GM19351 (cell line): ENCODE results near the gene GTF2F2.

Experiments
- ATAC-seq: cut with Tn5 transposase; IDR thresholded peaks from one replicate; pipeline ENCODE4 v1.9.1; 2021; ENCODE audit warnings: mild to moderate bottlenecking, moderate library complexity; ENCODE audit not compliant: unreplicated experiment

Gene GTF2F2, protein sequence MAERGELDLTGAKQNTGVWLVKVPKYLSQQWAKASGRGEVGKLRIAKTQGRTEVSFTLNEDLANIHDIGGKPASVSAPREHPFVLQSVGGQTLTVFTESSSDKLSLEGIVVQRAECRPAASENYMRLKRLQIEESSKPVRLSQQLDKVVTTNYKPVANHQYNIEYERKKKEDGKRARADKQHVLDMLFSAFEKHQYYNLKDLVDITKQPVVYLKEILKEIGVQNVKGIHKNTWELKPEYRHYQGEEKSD

DNA sequence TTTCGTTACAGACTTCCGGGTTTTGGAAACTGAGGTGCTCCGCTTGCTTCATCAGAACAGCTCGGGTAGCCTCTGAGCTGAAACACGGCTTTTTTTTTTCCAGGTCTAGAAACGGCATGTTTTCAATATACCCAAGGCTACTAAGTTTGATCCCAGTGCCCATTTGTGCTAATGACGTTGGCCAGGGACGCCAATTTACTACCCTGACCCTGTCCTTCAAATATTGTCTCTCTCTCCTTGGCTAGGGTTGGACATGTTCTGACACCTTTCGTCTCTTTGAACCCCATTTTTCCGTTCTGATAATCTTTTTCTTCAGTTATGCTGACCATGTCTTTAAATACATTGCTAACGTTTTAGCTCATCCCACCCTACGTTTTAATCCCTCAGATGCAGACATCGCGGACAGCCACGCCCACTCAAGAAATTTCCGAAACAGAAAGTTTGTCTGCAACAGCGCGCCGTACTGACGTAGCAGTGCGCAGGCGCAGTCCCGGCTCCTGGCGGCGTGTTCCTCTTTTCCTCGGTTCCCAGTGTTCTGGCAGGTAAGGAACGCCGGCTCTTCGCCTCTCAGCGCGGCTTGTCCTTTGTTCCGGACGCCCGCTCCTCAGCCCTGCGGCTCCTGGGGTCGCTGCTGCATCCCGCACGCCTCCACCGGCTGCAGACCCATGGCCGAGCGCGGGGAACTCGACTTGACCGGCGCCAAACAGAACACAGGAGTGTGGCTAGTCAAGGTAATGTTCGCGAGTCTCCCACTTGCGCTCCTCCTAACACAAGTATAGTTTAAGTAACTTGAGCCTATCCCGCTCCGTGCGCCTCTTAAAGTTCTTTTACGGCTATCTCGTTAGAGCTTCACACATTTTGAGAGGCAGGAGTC, at the start of gene GTF2F2:
Gene GTF2F2, plus strand, starts transcription at position 520 of the 874 bp plus-strand sequence. Its CDS starts 146 bp downstream, at position 666.
- ATAC-seq, result peak; percentile 67

DNA sequence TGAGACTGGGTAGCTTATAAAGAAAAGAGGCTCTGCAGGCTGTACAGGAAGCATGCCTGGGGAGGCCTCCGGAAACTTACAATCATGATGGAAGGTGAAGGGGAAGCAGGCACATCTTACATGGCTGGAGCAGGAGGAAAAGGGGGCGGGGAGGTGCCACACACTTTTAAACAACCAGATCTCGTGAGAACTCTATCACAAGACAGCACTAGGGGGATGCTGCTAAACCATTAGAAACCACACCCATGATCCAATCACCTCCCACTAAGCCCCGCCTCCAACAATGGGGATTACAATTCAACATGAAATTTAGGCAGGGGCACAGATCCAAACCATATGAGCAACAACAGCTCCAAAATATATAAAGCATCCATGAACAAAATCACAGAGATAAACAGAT, 46.5 kb upstream of the GTF2F2 start:
- ATAC-seq, result no peak

DNA sequence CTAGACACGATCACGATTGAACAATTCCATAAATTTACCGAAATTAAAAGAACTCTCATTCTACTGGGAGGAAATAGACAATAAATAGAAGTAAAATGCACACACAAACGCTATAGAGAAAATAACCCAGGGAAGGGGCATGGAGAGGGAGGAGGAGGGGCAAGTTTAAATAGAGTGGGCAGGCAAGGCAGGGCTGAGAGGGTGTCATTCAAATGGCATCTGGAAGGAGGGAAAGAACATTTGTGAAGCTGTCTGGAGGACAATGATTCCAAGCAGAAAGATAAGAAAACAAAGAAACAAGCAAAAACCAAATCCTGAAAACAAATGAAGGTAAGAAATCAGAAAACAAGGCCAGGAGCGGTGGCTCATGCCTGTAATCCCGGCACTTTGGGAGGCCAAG, 45.6 kb upstream of the GTF2F2 start:
- no peak for ATAC-seq

DNA sequence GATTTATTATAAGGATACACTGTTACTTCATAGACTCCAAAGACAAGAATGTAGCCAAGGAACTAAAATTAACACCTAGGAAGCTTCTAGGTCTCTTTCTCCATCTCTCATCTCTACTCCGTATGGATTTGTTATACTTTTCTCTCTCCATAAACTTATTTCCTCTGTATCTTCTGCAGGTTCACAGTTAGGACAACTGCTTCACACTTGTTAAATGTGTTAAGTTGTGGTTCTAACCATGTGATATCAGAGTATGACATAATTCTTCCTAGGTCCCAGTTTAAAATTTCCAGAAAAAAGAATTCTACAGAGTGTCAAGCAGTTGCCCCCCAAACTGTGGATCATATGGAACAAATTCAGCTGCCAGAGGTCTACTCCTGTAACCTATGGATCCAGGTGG, 42.3 kb upstream of the GTF2F2 start:
- ATAC-seq, result no peak

DNA sequence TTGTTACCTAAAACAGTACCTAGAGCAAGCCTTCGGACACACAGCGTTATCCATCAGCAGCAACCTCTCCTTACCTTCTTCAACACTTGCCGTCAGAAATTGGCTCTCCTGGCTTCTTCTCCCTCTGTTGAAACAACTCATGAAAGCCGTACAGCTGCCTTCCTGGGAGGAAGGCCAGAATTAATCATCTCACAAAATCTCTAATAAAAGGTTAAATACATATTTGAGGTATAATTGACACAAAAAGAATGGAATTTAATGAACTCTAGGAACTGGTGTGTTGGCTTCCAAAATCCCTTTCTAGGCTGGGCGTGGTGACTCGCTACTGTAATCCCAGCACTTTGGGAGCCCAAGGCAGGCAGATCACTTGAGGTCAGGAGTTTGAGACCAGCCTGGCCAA, 37.3 kb upstream of the GTF2F2 start:
- no peak for ATAC-seq

DNA sequence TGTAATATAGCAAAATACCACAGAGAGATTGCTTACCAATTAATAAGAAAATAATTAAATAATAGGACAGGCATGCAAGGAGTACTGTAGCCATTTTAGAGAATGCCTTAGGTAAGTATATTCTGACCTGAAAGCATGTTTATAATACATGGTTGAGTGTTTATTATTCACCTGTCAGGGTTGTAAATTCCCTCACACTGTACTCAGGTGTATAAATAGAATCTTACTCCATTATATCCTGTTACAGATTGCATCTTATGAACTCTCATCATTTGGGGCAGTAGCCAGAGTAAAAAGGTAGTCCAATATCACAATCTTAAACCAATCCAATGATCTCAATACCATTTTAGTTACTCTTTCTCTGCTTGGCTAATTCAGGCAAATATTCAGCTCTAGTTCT, 35.8 kb upstream of the GTF2F2 start:
- ATAC-seq, result no peak

DNA sequence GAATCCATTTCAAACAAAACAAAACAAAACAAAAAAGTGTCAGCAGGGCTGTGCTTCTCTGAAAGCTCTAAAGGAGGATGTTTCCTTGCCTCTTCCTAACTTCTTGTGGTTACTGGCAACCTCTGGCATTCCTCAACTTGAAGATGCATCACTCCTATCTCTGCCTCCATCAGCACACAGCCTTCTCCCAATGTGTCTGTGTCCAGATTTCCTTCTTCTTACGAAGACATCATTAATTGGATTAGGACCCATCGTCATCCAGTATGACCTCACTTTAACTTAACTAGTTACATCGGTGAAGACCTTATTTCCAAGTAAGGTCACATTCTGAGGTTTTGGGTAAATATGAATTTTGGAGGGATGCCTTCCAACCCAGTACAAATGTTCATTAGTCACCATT, 33.8 kb upstream of the GTF2F2 start:
- ATAC-seq, result no peak

DNA sequence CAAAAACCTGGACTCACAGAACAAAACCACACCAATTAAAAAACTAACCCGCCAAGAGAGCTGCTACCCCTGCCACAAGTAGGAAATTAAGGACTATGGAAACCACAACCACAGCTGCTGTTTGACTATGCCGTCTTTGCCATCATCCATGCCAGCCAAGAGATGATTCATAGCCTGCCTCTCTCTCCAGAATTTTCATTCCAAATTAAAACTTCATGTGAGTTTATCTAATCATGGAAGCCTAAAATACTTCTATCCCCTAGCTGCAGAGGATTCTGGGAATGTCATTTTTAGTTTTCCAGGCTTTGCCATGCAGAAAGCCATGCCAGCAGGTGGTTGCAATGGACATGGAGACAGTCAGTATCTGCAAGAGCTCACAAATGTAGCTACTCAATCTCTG, 27.6 kb upstream of the GTF2F2 start:
- no peak for ATAC-seq

DNA sequence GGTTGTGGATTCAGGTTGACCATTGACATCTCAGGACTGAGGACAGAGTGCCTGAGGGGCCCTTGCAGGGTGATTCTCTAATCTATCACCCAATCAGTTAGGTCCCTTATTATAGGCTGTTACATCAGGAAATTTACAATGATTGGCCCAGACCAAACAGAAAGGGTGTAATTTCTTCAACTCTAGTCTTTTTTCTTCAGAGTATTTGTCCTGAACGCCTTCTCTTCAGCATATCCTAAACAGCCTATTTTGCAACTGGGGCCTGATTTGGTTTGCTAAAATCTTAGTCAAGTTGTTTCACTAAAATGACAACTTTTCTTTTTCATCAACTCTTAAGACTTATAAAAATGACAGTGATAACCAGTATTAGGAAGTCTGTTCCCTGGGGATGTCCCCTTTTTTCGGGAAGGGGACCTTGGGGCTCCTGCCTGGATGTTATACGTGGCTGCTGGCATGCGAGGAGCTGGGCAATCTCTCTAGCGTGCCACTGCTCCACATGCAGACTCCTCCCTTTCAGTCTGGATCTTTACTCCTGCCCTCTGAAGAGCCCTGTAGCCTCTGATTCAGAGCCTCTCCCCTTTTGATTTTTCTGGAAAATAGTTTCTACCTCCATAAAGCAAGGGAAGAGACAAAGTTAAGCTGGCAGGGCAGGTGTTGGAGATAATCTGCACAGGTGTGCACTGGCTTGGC, 19.6 kb upstream of the GTF2F2 start:
- no peak for ATAC-seq

DNA sequence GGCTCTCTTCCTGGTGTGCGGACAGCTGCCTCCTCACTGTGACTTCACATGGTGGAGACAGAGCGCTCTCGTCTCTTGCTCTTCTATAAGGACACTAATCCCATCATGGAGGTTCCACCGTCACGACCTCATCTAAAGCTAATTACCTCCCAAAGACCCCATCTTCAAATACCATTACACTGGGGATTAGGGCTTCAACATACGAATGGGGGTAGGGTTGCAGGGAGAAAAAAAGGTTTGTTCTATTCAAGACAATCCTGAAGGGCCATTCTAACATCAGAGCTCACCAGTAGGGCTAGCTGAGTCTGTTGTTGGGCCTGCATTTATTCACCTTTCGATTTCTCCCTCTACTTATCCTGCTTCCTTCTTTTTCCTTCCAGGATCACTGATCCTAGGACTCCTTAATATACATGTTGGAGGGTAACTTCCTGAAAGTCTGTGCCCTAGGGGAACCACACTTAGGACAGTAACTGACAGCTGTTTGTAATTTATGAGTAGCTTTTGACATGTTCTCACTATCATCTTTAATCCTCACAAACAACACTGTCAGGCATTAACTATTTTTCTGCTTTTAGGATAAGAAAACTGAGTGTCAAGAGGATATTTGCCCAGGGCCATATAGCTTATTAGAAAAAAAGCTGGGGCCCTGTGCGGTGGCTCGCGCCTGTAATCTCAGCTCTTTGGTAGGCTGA, 18.8 kb upstream of the GTF2F2 start:
- no peak for ATAC-seq

DNA sequence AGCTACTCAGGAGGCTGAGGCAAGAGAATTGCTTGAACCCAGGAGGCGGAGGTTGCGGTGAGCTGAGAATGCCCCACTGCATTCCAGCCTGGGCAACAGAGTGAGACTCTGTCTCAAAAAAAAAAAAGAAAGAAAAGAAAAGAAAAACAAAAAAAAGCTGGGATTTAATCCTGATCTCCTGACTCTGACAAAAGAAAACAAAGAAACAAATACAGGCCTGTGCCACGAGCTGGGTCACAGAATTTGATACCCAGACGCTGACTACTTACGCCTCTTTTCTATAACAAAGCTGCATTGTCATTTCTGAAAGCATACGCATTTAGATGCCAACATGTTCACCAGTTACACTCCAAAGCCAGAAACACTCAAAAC, 18.2 kb upstream of the GTF2F2 start:
- no peak for ATAC-seq

DNA sequence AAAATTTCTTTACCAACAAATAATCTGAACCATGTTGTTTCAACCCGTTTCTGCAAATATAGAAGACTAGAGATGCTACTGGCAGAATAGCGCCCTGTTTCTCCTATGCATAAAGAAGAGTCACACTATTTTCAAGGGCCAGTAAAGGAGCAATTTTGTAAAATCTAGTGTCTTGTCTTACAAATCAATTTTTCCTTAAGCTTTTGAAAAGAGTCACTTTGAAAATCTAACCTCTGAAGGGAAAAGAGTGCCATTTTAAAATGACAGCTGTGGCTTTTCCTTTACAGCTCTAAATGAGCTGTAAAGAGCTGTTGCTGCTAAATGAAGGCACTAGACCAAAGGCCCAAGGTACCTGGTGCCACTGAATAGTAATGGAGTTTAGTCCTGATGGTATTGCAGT, 16.9 kb upstream of the GTF2F2 start:
- no peak for ATAC-seq

DNA sequence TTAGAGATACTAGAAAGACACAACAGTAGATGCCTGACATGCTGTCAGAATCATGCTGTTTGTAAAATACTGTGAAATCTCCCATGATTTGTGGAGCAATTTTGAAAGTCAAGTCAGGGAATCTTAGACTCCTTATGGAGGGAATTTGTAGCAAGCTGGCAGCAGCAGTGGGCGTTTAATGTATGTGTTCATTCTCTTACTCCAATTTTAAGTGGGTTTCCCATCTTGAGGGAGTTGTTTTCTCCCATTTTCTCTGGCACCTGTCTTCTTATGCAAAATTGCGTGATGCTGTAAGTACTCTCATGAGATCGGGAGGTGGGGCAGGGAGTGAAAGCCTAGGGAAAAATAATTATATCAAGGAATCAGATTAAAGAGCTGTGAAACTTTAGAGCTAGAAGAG, 16.0 kb upstream of the GTF2F2 start:
- no peak for ATAC-seq

DNA sequence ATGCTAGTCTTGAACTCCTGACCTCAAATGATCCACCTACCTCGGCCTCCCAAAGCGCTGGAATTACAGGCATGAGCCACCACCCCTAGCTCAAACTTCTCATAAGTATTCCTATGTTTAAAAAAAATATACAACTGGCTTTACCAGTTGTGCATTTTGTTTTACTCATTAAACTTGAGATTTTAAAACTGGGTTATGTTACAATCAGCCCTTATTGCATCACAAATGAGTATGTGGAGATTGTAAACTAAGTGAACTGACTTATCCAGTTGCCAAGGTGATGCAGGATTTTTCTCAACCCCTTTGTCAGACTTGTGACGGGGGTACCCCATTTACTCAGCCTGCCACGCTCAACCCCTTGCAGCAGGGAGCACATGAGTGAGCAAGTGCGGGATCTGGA, 14.4 kb upstream of the GTF2F2 start:
- ATAC-seq, result no peak

DNA sequence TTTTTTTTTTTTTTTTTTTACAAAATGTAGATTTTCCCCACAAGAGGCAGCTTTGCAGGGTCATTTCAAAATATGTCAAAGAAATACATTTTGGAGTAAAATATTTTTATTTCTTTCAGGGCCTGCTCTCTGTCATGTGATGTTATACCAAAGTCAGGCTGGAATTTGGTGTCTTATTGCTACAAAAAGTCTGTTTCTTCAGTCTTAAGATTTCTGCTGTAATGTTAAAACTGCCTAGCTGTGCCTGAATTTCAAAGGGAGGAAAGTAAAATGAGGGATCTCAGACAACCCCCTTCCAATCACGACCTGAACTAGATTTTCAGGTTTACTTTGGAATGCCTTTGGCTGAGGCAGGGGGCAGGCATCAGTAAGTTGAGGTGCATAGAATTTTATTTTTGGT, 12.8 kb upstream of the GTF2F2 start:
- ATAC-seq, result no peak

DNA sequence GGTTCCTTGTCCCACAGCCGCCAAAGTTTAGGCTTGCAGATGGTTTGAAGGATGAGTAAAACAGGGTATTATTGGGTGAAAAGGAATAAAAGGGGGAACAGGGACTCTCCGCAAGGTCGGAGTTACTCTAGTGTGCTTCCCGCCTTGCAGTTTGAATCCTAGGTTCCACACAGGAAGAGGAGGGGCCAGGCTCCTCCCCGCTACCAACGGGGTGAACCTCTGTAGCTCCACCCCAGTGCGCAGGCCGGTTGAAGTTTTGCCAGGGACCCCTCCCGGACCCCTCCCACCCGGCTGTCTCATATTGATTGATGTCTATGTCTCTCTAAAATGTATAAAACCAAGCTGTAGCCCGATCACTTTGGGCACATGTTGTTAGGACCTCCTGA, 11.6 kb upstream of the GTF2F2 start:
- ATAC-seq, result peak; percentile 53

DNA sequence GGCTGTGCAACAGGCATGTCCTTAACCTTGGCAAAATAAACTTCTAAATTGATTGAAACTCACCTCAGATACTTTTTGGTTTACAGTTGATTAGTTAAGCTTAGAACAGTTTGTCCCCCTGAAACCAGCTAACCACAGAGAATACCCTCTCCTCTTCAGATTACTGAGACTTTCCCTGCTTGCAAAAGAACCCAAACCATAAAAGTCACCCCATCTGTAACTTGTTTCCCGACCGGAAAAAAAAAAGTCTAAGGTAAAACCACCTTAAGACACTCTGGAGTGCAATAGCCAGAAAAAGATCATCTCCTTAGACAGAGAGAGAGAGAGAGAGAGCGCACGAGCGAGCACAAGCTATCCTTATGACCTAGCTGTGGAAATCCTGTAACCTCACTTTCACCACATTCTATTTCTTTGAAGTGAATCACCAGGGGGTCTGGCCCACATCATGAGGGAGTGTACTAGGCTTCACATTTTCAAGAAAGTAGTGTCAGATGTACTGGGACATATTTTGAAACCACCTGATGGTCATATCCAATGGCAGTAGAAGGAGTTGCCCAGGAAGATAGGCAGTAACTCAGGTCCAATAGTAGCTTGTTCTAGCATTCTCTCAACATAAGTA, 11.1 kb upstream of the GTF2F2 start:
- peak; percentile 83 for ATAC-seq

DNA sequence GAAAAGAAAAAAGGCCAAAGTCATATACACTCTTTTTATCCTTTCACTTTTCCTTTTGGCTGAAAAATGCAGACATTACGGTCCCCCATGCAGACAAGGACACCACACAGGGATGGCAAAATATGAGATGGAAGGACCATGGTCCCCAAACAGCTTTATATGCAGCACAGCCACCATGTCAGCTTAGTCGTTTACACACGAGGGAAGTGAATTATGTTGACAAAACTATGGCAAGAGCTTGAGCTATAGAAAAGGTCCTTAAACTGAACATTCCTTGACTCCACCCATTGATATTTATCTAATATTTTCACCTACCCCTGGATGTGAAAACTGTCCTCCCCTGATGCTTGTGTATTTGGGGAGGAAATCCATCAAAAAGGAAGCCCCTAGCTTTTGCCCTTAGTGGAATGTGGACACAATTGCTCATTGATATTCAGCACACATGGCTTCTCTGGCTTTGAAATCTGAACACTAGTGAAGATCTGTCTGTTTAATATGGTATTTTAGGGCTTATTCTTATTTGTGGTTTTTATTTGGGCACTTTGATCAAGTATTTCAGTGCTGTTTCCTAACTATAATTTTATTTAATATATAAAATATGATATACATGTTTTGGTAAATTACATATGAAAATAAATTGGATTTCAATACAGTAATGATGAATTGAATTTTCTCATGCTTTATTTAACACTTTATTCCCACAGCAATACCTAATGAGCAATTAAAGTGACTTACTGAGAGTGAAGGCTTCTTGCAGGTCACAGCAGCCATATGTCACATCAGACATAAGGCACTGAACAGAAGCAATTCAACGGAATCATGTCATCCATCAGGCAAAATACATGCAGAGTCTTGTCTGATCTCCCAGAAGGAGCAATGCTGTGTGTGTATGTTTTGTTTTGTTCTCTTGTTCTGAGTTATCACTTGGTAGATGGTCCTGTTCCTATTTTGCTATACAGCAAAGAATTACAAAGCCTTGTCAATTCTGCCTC, 6.8 kb upstream of the GTF2F2 start:
- no peak for ATAC-seq

DNA sequence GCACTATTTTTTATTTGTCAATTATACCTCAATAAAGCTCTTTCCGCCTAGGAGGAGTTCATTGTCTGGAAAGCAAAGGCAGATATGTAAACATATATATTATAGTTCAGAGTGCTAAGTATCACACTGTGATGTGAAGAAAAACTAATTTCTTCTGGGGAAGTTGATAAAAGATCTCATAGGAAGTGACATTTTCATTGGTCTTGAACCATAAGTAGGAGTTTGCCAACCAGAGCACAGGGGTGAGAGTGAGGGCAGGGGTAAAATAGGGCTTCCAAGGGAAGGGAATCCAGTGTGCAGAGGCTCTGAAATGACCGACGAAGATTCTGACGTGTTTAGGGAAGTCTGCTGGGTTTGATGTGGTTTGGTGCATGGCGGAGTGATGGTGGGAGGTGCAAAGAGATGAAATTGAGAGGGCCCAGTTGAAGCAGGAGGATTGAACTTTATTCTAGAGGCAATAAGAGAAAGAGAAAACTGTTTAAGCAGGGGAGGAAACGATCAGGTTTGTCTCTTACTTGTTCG, 780 bp upstream of the GTF2F2 start:
- peak; percentile 44 for ATAC-seq
